WTC11 (cell line): Measurements from ENCODE around the gene TBCEL. TPM values are rescaled to one million over a fixed set of nuclear protein-coding genes. Genes with fewer than 3 reads are reported as not detected.
"Not testable (repeated sequence)": the region's sequence is repeated elsewhere in the genome, so short reads cannot be mapped to it uniquely, and the experiment has no call there.

Experiments
- ATAC-seq: fragments of 200-7000 bp; cut with Tn5 transposase; 2 replicates; pipeline ENCODE4 v1.10.0; 2021; ENCODE audit warnings: mild to moderate bottlenecking, moderate library complexity
- CTCF ChIA-PET: fragments of 300-600 bp; sonication (Branson Sonifier 250); formaldehyde crosslinking; loops from one replicate; lab custom pipeline; 2021; ENCODE audit warnings: antibody characterized with exemption; lab: Charles Lee
- POLR2A ChIA-PET: fragments of 350-600 bp; sonication (Branson Sonifier 250); formaldehyde crosslinking; loops from one replicate; lab custom pipeline; 2021; ENCODE audit warnings: antibody characterized with exemption; lab: Charles Lee
- DNase-seq: peaks from one replicate; pipeline ENCODE4 v3.0.0; 2021; ENCODE audit warnings: low spot score
- H3K27ac Mint-ChIP-seq: 2 replicates; pipeline ENCODE4 v1.8.0; 2021; ENCODE audit warnings: mixed read lengths
- H3K27me3 Mint-ChIP-seq: 2 replicates; pipeline ENCODE4 v1.8.0; 2021; ENCODE audit warnings: low read depth, mild to moderate bottlenecking, moderate library complexity, mixed read lengths
- H3K36me3 Mint-ChIP-seq: 2 replicates; pipeline ENCODE4 v1.8.0; 2021; ENCODE audit warnings: mixed read lengths
- H3K4me1 Mint-ChIP-seq: 2 replicates; pipeline ENCODE4 v1.8.0; 2022; ENCODE audit warnings: mixed read lengths
- H3K4me3 Mint-ChIP-seq: 2 replicates; pipeline ENCODE4 v1.8.0; 2021; ENCODE audit warnings: mild to moderate bottlenecking, moderate library complexity, mixed read lengths
- H3K9me3 Mint-ChIP-seq: 2 replicates; pipeline ENCODE4 v1.8.0; 2021; ENCODE audit warnings: mixed read lengths
- FOXK1 ChIP-seq: sonication (generic); formaldehyde crosslinking; IDR thresholded peaks from 2 replicates; pipeline ENCODE4 v1.8.0; 2022; ENCODE audit warnings: mild to moderate bottlenecking, moderate library complexity, missing genetic modification reagents
- FOXP4 ChIP-seq: sonication (generic); formaldehyde crosslinking; IDR thresholded peaks from 2 replicates; pipeline ENCODE4 v1.8.0; 2022; ENCODE audit warnings: mild to moderate bottlenecking, missing genetic modification reagents
- IRF2 ChIP-seq: sonication (generic); formaldehyde crosslinking; IDR thresholded peaks from 2 replicates; pipeline ENCODE4 v1.8.0; 2022; ENCODE audit warnings: low read depth, missing genetic modification reagents, borderline replicate concordance
- MAX ChIP-seq: sonication (generic); formaldehyde crosslinking; IDR thresholded peaks from 2 replicates; pipeline ENCODE4 v1.8.0; 2022; ENCODE audit warnings: mild to moderate bottlenecking, missing genetic modification reagents
- NFATC4 ChIP-seq: fragments of 250-450 bp; sonication (Bioruptor Pico); IDR thresholded peaks from 2 replicates; pipeline ENCODE4 v1.9.0; 2021; ENCODE audit warnings: mild to moderate bottlenecking
- NFYB ChIP-seq: sonication (generic); formaldehyde crosslinking; conservative IDR thresholded peaks from 2 replicates; pipeline ENCODE4 v1.8.0; 2022; ENCODE audit warnings: low read depth, missing genetic modification reagents
- SMAD3 ChIP-seq: sonication (generic); formaldehyde crosslinking; IDR thresholded peaks from 2 replicates; pipeline ENCODE4 v1.8.0; 2022; ENCODE audit warnings: missing genetic modification reagents, mild to moderate bottlenecking, borderline replicate concordance
- SOX15 ChIP-seq: fragments of 250-450 bp; sonication (Bioruptor Pico); IDR thresholded peaks from 2 replicates; pipeline ENCODE4 v1.9.0; 2021; ENCODE audit warnings: mild to moderate bottlenecking
- TCF7 ChIP-seq: sonication (generic); formaldehyde crosslinking; IDR thresholded peaks from 2 replicates; pipeline ENCODE4 v1.8.0; 2022; ENCODE audit warnings: mild to moderate bottlenecking, low read depth, missing genetic modification reagents, moderate library complexity
- TEAD4 ChIP-seq: sonication (generic); formaldehyde crosslinking; IDR thresholded peaks from 2 replicates; pipeline ENCODE4 v1.8.0; 2022; ENCODE audit warnings: mild to moderate bottlenecking, missing genetic modification reagents
- ZNF121 ChIP-seq: sonication (generic); formaldehyde crosslinking; IDR thresholded peaks from 2 replicates; pipeline ENCODE4 v1.8.0; 2023; ENCODE audit warnings: missing genetic modification reagents
- ZNF232 ChIP-seq: sonication (generic); formaldehyde crosslinking; IDR thresholded peaks from 2 replicates; pipeline ENCODE4 v1.8.0; 2022; ENCODE audit warnings: mild to moderate bottlenecking, missing genetic modification reagents
- ZNF423 ChIP-seq: fragments of 250-450 bp; sonication (Bioruptor Pico); IDR thresholded peaks from 2 replicates; pipeline ENCODE4 v2.1.2; 2022; ENCODE audit warnings: mild to moderate bottlenecking, moderate library complexity
- ZNF671 ChIP-seq: fragments of 250-450 bp; sonication (Bioruptor Pico); IDR thresholded peaks from 2 replicates; pipeline ENCODE4 v1.8.0; 2021; ENCODE audit warnings: mild to moderate bottlenecking
- ZSCAN18 ChIP-seq: fragments of 250-450 bp; sonication (Bioruptor Pico); IDR thresholded peaks from 2 replicates; pipeline ENCODE4 v2.1.2; 2022; ENCODE audit warnings: mild to moderate bottlenecking, moderate library complexity
- total RNA-seq: library from RNA; stranded (reverse); gene quantifications from 3 replicates; pipeline ENCODE4 v1.2.3, GENCODE V29; 2021
- TF ChIP-seq, protein P1 (sequence below): fragments of 250-450 bp; sonication (Bioruptor Pico); IDR thresholded peaks from 2 replicates; pipeline ENCODE4 v1.9.0; 2021; ENCODE audit warnings: mild to moderate bottlenecking
- TF ChIP-seq, protein P2 (sequence below): fragments of 200-600 bp; IDR thresholded peaks from 2 replicates; pipeline ENCODE4 v1.8.0; 2022; ENCODE audit warnings: antibody characterized with exemption
- TF ChIP-seq, protein P3 (sequence below): sonication (generic); formaldehyde crosslinking; IDR thresholded peaks from 2 replicates; pipeline ENCODE4 v1.8.1; 2023; ENCODE audit warnings: mild to moderate bottlenecking, moderate library complexity, missing genetic modification reagents
- TF ChIP-seq, protein P4 (sequence below): sonication (generic); formaldehyde crosslinking; IDR thresholded peaks from 2 replicates; pipeline ENCODE4 v1.8.1; 2022; ENCODE audit warnings: low read depth, missing genetic modification reagents, borderline replicate concordance

The TBCEL gene
- total RNA-seq, 1 experiment from 2014 or later, result 9.5 TPM

GRCh38 chr11:121012091-121012490 is 11.8 kb upstream of the TBCEL start:
- H3K27me3 Mint-ChIP-seq, result no peaks in the 10 kb centered on the region
- H3K36me3 Mint-ChIP-seq, result no peaks in the 10 kb centered on the region
- ATAC-seq (0 out of 2 replicates have a peak, but pooled peaks have one; percentile 26), DNase-seq (no peak)
- H3K4me1 Mint-ChIP-seq, result peaks cover 12% of the 10 kb centered on the region
- ChIA-PET POLR2A (no interaction called here), CTCF (no interaction called here)
- no peak overlapping the region for H3K27ac Mint-ChIP-seq
- no peak overlapping the region for H3K4me3 Mint-ChIP-seq
- TF ChIP-seq FOXK1 (CRISPR knock-in tag), result no peak
- TF ChIP-seq, protein P1, sequence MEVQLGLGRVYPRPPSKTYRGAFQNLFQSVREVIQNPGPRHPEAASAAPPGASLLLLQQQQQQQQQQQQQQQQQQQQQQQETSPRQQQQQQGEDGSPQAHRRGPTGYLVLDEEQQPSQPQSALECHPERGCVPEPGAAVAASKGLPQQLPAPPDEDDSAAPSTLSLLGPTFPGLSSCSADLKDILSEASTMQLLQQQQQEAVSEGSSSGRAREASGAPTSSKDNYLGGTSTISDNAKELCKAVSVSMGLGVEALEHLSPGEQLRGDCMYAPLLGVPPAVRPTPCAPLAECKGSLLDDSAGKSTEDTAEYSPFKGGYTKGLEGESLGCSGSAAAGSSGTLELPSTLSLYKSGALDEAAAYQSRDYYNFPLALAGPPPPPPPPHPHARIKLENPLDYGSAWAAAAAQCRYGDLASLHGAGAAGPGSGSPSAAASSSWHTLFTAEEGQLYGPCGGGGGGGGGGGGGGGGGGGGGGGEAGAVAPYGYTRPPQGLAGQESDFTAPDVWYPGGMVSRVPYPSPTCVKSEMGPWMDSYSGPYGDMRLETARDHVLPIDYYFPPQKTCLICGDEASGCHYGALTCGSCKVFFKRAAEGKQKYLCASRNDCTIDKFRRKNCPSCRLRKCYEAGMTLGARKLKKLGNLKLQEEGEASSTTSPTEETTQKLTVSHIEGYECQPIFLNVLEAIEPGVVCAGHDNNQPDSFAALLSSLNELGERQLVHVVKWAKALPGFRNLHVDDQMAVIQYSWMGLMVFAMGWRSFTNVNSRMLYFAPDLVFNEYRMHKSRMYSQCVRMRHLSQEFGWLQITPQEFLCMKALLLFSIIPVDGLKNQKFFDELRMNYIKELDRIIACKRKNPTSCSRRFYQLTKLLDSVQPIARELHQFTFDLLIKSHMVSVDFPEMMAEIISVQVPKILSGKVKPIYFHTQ (CRISPR knock-in tag), result no peak
- H3K9me3 Mint-ChIP-seq, result peaks cover 20% of the 10 kb centered on the region

GRCh38 chr11:121018746-121019145 is 5.2 kb upstream of the TBCEL start:
- Mint-ChIP-seq H3K4me3 (no peak overlapping the region), H3K27ac (no peak overlapping the region), H3K9me3 (peaks cover 7% of the 10 kb centered on the region; the same call in 1 of the 2 replicates), H3K27me3 (no peaks in the 10 kb centered on the region)
- no peak for DNase-seq
- no peak for ATAC-seq
- POLR2A ChIA-PET, result no interaction called here
- TF ChIP-seq ZNF232 (CRISPR knock-in tag) (no peak), NFYB (CRISPR knock-in tag) (no peak), ZNF671 (CRISPR knock-in tag) (no peak), ZSCAN18 (no peak), TEAD4 (CRISPR knock-in tag) (no peak), FOXP4 (no peak), ZNF121 (CRISPR knock-in tag) (no peak), MAX (CRISPR knock-in tag) (no peak), SOX15 (CRISPR knock-in tag) (no peak), IRF2 (CRISPR knock-in tag) (no peak), NFATC4 (CRISPR knock-in tag) (no peak), SMAD3 (CRISPR knock-in tag) (no peak), ZNF423 (CRISPR knock-in tag) (no peak), TCF7 (CRISPR knock-in tag) (no peak)
- TF ChIP-seq, protein P2, sequence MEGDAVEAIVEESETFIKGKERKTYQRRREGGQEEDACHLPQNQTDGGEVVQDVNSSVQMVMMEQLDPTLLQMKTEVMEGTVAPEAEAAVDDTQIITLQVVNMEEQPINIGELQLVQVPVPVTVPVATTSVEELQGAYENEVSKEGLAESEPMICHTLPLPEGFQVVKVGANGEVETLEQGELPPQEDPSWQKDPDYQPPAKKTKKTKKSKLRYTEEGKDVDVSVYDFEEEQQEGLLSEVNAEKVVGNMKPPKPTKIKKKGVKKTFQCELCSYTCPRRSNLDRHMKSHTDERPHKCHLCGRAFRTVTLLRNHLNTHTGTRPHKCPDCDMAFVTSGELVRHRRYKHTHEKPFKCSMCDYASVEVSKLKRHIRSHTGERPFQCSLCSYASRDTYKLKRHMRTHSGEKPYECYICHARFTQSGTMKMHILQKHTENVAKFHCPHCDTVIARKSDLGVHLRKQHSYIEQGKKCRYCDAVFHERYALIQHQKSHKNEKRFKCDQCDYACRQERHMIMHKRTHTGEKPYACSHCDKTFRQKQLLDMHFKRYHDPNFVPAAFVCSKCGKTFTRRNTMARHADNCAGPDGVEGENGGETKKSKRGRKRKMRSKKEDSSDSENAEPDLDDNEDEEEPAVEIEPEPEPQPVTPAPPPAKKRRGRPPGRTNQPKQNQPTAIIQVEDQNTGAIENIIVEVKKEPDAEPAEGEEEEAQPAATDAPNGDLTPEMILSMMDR, result no peak
- TF ChIP-seq, protein P3, sequence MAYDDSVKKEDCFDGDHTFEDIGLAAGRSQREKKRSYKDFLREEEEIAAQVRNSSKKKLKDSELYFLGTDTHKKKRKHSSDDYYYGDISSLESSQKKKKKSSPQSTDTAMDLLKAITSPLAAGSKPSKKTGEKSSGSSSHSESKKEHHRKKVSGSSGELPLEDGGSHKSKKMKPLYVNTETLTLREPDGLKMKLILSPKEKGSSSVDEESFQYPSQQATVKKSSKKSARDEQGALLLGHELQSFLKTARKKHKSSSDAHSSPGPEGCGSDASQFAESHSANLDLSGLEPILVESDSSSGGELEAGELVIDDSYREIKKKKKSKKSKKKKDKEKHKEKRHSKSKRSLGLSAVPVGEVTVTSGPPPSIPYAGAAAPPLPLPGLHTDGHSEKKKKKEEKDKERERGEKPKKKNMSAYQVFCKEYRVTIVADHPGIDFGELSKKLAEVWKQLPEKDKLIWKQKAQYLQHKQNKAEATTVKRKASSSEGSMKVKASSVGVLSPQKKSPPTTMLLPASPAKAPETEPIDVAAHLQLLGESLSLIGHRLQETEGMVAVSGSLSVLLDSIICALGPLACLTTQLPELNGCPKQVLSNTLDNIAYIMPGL (CRISPR knock-in tag), result no peak
- TF ChIP-seq, protein P4, sequence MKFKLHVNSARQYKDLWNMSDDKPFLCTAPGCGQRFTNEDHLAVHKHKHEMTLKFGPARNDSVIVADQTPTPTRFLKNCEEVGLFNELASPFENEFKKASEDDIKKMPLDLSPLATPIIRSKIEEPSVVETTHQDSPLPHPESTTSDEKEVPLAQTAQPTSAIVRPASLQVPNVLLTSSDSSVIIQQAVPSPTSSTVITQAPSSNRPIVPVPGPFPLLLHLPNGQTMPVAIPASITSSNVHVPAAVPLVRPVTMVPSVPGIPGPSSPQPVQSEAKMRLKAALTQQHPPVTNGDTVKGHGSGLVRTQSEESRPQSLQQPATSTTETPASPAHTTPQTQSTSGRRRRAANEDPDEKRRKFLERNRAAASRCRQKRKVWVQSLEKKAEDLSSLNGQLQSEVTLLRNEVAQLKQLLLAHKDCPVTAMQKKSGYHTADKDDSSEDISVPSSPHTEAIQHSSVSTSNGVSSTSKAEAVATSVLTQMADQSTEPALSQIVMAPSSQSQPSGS, result no peak
- TF ChIP-seq, all 79 proteins: peak for 0
- Mint-ChIP-seq H3K36me3 (no peaks in the 10 kb centered on the region), H3K4me1 (no peaks in the 10 kb centered on the region)
- CTCF ChIA-PET, result no interaction called here

- H3K9me3 Mint-ChIP-seq, H3K27ac Mint-ChIP-seq, H3K4me3 Mint-ChIP-seq, H3K36me3 Mint-ChIP-seq, DNase-seq, ATAC-seq, CTCF ChIA-PET, POLR2A ChIA-PET, H3K27me3 Mint-ChIP-seq: not testable (repeated sequence)
- H3K4me1 Mint-ChIP-seq, result peaks cover 12% of the 10 kb centered on the region
Observed at GRCh38 chr11:121021718-121022117, 2.2 kb upstream of the TBCEL start.
